ENCODE measurements around the gene ATP1B2. TPM values are rescaled to one million over a fixed set of nuclear protein-coding genes. Genes with fewer than 3 reads are reported as not detected.

The ATP1B2 gene
- polyA plus RNA-seq, 1 of the 3 experiments (the other 2 are of a cell fraction) = 0.05 TPM

GRCh38 chr17:7613769-7614424 lies 36.8 kb upstream of the ATP1B2 start (continued):
- TF ChIP-seq ELF1 (IDR thresholded peaks at IDR 0.05) = no peak

- Histone ChIP-seq H3K36me3 (replicated peaks in 1 of 2; ENCODE audit: control insufficient read depth in 1 of 2, insufficient read depth in 2 of 2, low read length in 1 of 2) (peaks cover 11 to 17% of the 10 kb centered on the region in 2 experiments), H2AFZ (ENCODE audit: low read depth) (peak within 1 kb of the TSS; percentile 79; the same call in 1 of the 2 replicates), H3K4me1 (ENCODE audit: control insufficient read depth in 1 of 2, insufficient read depth in 2 of 2, low read depth in 1 of 2, low read length in 1 of 2) (peaks cover 0 to 18% of the 10 kb centered on the region in 2 experiments; a peak in 3 of 4 replicates), H3K9ac (peak within 1 kb of the TSS; percentile 85), H3K79me2 (ENCODE audit: insufficient read depth) (peaks cover 46% of the 10 kb centered on the region), H3K9me2 (no peaks in the 10 kb centered on the region), H3K4me3 (ENCODE audit: low read depth in 2 of 2, low read length in 1 of 2) (peak within 1 kb of the TSS; percentile 77 to 90), H3F3A (replicated peaks; ENCODE audit: insufficient read depth) (peaks cover 4% of the 10 kb centered on the region), H3K27me3 (ENCODE audit: insufficient read depth) (no peaks in the 10 kb centered on the region), H3K27ac (ENCODE audit: low read depth in 2 of 2, low read length in 1 of 2) (peak within 1 kb of the TSS; percentile 75 to 84), H4K20me1 (ENCODE audit: insufficient read depth) (peaks cover 42% of the 10 kb centered on the region), H3K9me3 (no peaks in the 10 kb centered on the region), H3K4me2 (peak within 1 kb of the TSS; percentile 93)
- DNase-seq = peak; percentile 99
- POLR2A ChIA-PET = interaction anchor here (0.7 to 2.4 kb wide), 9 partner anchors 12 to 73 kb away, joined by 3 to 19 read pairs (median 5); partner anchors contain the start of genes CD68, SAT2, TP53 and WRAP53
- CTCF ChIA-PET = interaction anchor here (0.6 to 2.1 kb wide), 11 partner anchors 12 to 73 kb away, joined by 3 to 14 read pairs (median 6); partner anchors contain the start of genes ATP1B2, CD68, MPDU1 and SAT2
- peak; percentile 36 for TF ChIP-seq RAD21 (IDR thresholded peaks at IDR 0.05; ENCODE audit: low read length)
- TF ChIP-seq EP300 (IDR thresholded peaks at IDR 0.05; ENCODE audit: borderline replicate concordance in 1 of 2, low read depth in 1 of 2, low read length in 1 of 2) = peak in 1 of 2 experiments; percentile 35; a peak in 1 of 4 replicates
- 0 out of 2 replicates have a peak, but pooled peaks have one; percentile 16 for TF ChIP-seq YY1 (IDR thresholded peaks at IDR 0.05; ENCODE audit: low read depth)
- no peak for TF ChIP-seq NFIC (IDR thresholded peaks at IDR 0.05; ENCODE audit: borderline replicate concordance)
- TF ChIP-seq RXRA (IDR thresholded peaks at IDR 0.05; ENCODE audit: borderline replicate concordance, low read depth) = no peak
- TF ChIP-seq NRF1 (IDR thresholded peaks at IDR 0.05; ENCODE audit: low read depth, low read length) = peak; percentile 91
- TF ChIP-seq POLR2AphosphoS5 (IDR thresholded peaks at IDR 0.05; ENCODE audit: low read depth, low read length) = peak; percentile 26; the same call in 1 of the 2 replicates
- TF ChIP-seq EZH2phosphoT487 (IDR thresholded peaks at IDR 0.05; ENCODE audit: borderline replicate concordance, low read depth) = no peak
- TF ChIP-seq TAF1 (IDR thresholded peaks at IDR 0.05; ENCODE audit: borderline replicate concordance, low read depth, low read length) = peak; percentile 71
- TF ChIP-seq TCF12 (IDR thresholded peaks at IDR 0.05) = no peak
- TF ChIP-seq RFX5 (IDR thresholded peaks at IDR 0.05; ENCODE audit: low read length) = peak; percentile 93
- TF ChIP-seq CTCF (IDR thresholded peaks at IDR 0.05) = peak; percentile 52
- no peak; the same call in 1 of the 2 replicates for TF ChIP-seq MXI1 (IDR thresholded peaks at IDR 0.05; ENCODE audit: low read depth, low read length)
- TF ChIP-seq MAX (IDR thresholded peaks at IDR 0.05; ENCODE audit: low read depth) = peak; percentile 42
- TF ChIP-seq SIN3A (IDR thresholded peaks at IDR 0.05; ENCODE audit: borderline replicate concordance, low read depth, low read length) = no peak
- TF ChIP-seq MEF2A (IDR thresholded peaks at IDR 0.05; ENCODE audit: borderline replicate concordance, low read depth) = no peak
- WGBS (ENCODE audit: low lambda C conversion rate) = under 1% methylated on average over 23 of the region's 93 CpGs
Observed at GRCh38 chr17:7614425-7615264, 36.1 kb upstream of the ATP1B2 start, which contains the start of gene FXR2. FXR2 (minus strand) TSS chr17:7614897; CDS start chr17:7614532, 365 bp downstream.
